ENCODE data around the gene CCND3.

- TF ChIP-seq CTCF (IDR thresholded peaks at IDR 0.05; ENCODE audit: insufficient read depth, low read length) (no peak), GABPA (IDR thresholded peaks at IDR 0.05; ENCODE audit: low read depth) (no peak)
Measured at GRCh38 chr6:41927253-41927652, 14.4 kb downstream of the CCND3 start.

All from HL-60 (cell line).